ENCODE data around the gene CDC25A.

DNA sequence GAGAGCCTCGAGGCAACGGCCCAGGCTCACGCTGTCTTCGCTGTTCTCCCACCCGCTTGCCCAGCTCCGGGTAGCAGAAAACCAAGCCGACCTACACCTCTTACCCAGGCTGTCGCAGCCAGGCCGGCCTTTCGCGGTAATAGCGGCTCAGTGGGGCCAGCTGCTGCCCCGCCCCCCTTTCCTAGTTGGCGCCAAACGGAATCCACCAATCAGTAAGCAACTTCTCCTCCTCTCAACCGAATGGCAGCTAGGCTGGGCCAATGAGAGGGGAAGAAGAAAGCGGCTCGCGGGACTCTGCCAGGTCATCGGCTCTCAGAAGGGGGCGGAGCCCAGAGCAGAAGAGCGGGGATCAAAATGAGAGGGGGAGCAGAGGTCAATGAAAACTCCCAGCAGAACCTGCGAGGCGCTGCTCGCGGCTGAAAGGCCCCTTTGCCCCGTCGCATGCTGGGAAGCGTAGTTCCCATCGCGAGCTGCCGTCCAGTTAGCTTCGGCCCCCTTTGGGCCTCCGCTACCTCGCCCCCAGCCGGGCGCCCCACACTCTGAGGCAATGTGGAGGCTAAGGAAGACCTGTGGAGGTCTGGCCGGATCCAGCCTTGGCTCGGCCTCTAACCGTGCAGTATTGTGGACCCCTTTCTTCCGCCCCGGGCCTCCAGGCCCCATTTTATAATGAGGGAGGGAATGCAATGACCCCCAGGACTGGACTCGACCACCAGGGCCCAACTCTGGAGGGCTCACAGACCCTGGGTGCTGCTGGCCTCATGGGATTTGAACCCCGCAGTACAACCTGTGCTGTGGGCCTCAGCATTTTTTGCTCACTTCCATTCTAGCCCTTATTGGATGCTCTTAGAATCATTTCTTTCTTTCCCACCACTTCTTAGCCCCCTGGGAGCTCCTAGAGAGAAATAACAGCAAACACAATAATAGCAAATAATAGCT, at the start of gene CDC25A:
- TF ChIP-seq, protein P1, sequence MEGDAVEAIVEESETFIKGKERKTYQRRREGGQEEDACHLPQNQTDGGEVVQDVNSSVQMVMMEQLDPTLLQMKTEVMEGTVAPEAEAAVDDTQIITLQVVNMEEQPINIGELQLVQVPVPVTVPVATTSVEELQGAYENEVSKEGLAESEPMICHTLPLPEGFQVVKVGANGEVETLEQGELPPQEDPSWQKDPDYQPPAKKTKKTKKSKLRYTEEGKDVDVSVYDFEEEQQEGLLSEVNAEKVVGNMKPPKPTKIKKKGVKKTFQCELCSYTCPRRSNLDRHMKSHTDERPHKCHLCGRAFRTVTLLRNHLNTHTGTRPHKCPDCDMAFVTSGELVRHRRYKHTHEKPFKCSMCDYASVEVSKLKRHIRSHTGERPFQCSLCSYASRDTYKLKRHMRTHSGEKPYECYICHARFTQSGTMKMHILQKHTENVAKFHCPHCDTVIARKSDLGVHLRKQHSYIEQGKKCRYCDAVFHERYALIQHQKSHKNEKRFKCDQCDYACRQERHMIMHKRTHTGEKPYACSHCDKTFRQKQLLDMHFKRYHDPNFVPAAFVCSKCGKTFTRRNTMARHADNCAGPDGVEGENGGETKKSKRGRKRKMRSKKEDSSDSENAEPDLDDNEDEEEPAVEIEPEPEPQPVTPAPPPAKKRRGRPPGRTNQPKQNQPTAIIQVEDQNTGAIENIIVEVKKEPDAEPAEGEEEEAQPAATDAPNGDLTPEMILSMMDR (IDR thresholded peaks at IDR 0.05) = no peak
- TF ChIP-seq POLR2AphosphoS5 (IDR thresholded peaks at IDR 0.05; ENCODE audit: low read depth, low read length) (peak; percentile 56; the same call in 1 of the 2 replicates), SIN3A (IDR thresholded peaks at IDR 0.05; ENCODE audit: borderline replicate concordance, insufficient read depth, low read depth, low read length) (peak; percentile 96)

Measured in Panc1 (cell line).